GM21528 (cell line): ENCODE measurements around the gene FBRSL1.
"Not testable (repeated sequence)": the region's sequence is repeated elsewhere in the genome, so short reads cannot be mapped to it uniquely, and the experiment has no call there.

Source experiments
- ATAC-seq: cut with Tn5 transposase; IDR thresholded peaks from one replicate; pipeline ENCODE4 v1.9.1; 2021; ENCODE audit warnings: mild to moderate bottlenecking, moderate library complexity; ENCODE audit not compliant: unreplicated experiment, low FRiP score

The FBRSL1 gene

GRCh38 chr12:132469423-132469822, 20.5 kb upstream of the FBRSL1 start:
- no peak for ATAC-seq

- ATAC-seq, result no peak
Measured at GRCh38 chr12:132470397-132470796, 19.6 kb upstream of the FBRSL1 start.

- ATAC-seq, result no peak
Measured at GRCh38 chr12:132471011-132471857, 18.7 kb upstream of the FBRSL1 start.

- ATAC-seq, result no peak
Measured at GRCh38 chr12:132471858-132472255, 18.1 kb upstream of the FBRSL1 start.

GRCh38 chr12:132472386-132472785, 17.6 kb upstream of the FBRSL1 start:
- ATAC-seq, result no peak

GRCh38 chr12:132474237-132474741, 15.7 kb upstream of the FBRSL1 start:
- ATAC-seq, result no peak

- not testable (repeated sequence) for ATAC-seq
Measured at GRCh38 chr12:132474799-132475303, 15.1 kb upstream of the FBRSL1 start.

GRCh38 chr12:132475304-132476037, 14.5 kb upstream of the FBRSL1 start:
- no peak for ATAC-seq

GRCh38 chr12:132476038-132476414, 13.9 kb upstream of the FBRSL1 start:
- ATAC-seq, result no peak

- no peak for ATAC-seq
Measured at GRCh38 chr12:132476421-132476820, 13.5 kb upstream of the FBRSL1 start.

- ATAC-seq, result no peak
Measured at GRCh38 chr12:132477017-132477702, 12.8 kb upstream of the FBRSL1 start.

- no peak for ATAC-seq
Measured at GRCh38 chr12:132477703-132478432, 12.1 kb upstream of the FBRSL1 start.

- no peak for ATAC-seq
Measured at GRCh38 chr12:132478433-132478803, 11.5 kb upstream of the FBRSL1 start.

GRCh38 chr12:132478845-132479244, 11.1 kb upstream of the FBRSL1 start:
- no peak for ATAC-seq

GRCh38 chr12:132479291-132479690, 10.7 kb upstream of the FBRSL1 start:
- no peak for ATAC-seq

GRCh38 chr12:132479938-132480622, 9.9 kb upstream of the FBRSL1 start:
- ATAC-seq, result no peak

- no peak for ATAC-seq
Measured at GRCh38 chr12:132480623-132481132, 9.3 kb upstream of the FBRSL1 start.

- no peak for ATAC-seq
Measured at GRCh38 chr12:132481345-132481744, 8.6 kb upstream of the FBRSL1 start.
